Dendritic cell treated with granulocyte-macrophage colony-stimulating factor and Interleukin-4, amounts not matched to agents 40 ng/mL and 50 ng/mL, for 4 days (primary cell): ENCODE data around the gene VPS13A.

ENCODE experiments used
- H3K27ac Mint-ChIP-seq: one replicate; pipeline ENCODE4 v1.8.0; 2022; ENCODE audit warnings: mild to moderate bottlenecking, mixed read lengths
- H3K27me3 Mint-ChIP-seq: one replicate; pipeline ENCODE4 v1.8.0; 2022; ENCODE audit warnings: mild to moderate bottlenecking, mixed read lengths
- H3K36me3 Mint-ChIP-seq: one replicate; pipeline ENCODE4 v1.8.0; 2022; ENCODE audit warnings: low read depth, mixed read lengths
- H3K4me1 Mint-ChIP-seq: one replicate; pipeline ENCODE4 v1.8.0; 2022; ENCODE audit warnings: low read depth, mixed read lengths
- H3K4me3 Mint-ChIP-seq: one replicate; pipeline ENCODE4 v1.8.0; 2022; ENCODE audit warnings: mild to moderate bottlenecking, moderate library complexity, mixed read lengths
- H3K9me3 Mint-ChIP-seq: one replicate; pipeline ENCODE4 v1.8.0; 2022; ENCODE audit warnings: mixed read lengths
- intact Hi-C: fragments of 100-400 bp; cut with micrococcal nuclease; formaldehyde crosslinking; loops from one replicate; pipeline ENCODE4 v1.15.0; 2022

VPS13A gene

GRCh38 chr9:77177143-77177893 is at the start of gene VPS13A:
Gene VPS13A, plus strand, starts transcription at chr9:77177534. Its CDS starts 171 bp downstream, at chr9:77177705.
- intact Hi-C loops = loop anchor here (10.0 kb wide), 1 partner anchor 277 kb away; no protein-coding TSS in a partner anchor
- H3K4me3 Mint-ChIP-seq = peak within 1 kb of the TSS; percentile 81

DNA sequence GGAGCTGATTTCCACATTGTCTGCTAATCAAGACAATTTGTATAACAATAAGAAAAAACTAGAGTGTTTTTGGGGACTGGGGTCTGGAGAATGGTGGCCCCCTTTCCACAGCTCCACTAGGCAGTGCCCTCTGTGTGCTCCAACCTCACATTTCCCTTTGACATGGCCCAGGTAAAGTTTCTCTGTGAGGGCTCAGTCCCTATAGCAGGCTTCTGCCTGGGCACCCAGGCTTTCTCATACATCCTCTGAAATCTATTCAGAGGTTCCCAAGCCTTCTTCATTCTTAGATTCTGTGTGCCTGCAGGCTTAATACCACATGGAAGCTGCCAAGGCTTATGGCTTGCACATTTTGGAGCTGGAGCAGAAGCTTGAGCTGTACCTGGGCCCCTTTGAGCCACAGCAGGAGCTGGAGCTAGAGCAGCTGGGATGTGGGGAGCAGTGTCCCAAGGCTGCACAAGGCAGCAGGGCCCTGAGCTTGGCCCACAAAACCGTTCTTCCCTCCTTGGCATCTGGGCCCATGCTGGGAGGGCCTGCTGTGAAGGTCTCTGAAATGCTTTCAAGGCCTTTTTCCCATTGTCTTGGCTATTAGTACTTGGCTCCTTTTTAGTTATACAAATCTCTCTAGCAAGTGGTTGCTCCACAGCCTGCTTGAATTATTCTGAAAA is 49.1 kb upstream of the VPS13A start:
- no peaks in the 10 kb centered on the region for H3K36me3 Mint-ChIP-seq
- H3K4me3 Mint-ChIP-seq = no peak overlapping the region
- H3K4me1 Mint-ChIP-seq = no peaks in the 10 kb centered on the region
- intact Hi-C loops = no loop called here
- no peak overlapping the region for H3K27ac Mint-ChIP-seq
- no peaks in the 10 kb centered on the region for H3K27me3 Mint-ChIP-seq
- H3K9me3 Mint-ChIP-seq = no peaks in the 10 kb centered on the region

More at GRCh38 chr9:77177143-77177893, at the start of gene VPS13A:
- Mint-ChIP-seq H3K27me3 (peaks cover 15% of the 10 kb centered on the region), H3K9me3 (no peaks in the 10 kb centered on the region), H3K4me1 (peaks cover 11% of the 10 kb centered on the region), H3K36me3 (peaks cover 6% of the 10 kb centered on the region), H3K27ac (peak within 1 kb of the TSS; percentile 81)

DNA sequence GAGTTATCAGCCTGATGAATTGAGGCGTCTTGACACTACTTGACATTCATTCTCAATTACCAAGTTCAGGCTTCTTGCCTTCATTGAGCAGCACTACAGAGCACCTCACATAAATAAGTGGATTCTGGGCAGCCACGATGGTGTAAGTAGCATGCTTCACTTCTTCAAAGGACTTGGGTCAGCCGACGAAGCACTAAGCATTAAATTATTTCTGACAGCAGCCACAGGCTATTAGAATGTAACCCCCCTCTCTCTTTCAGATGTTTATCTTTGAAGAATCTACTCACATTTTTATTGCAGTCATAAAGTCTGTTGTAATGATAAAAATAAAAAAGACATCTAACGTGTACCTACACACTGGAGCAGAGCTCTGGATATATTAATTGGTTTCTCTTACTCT is 45.9 kb upstream of the VPS13A start:
- no peak overlapping the region for H3K27ac Mint-ChIP-seq
- no peaks in the 10 kb centered on the region for H3K36me3 Mint-ChIP-seq
- no peak overlapping the region for H3K4me3 Mint-ChIP-seq
- intact Hi-C loops = no loop called here
- no peaks in the 10 kb centered on the region for H3K4me1 Mint-ChIP-seq
- peaks cover 2% of the 10 kb centered on the region for H3K27me3 Mint-ChIP-seq
- no peaks in the 10 kb centered on the region for H3K9me3 Mint-ChIP-seq

DNA sequence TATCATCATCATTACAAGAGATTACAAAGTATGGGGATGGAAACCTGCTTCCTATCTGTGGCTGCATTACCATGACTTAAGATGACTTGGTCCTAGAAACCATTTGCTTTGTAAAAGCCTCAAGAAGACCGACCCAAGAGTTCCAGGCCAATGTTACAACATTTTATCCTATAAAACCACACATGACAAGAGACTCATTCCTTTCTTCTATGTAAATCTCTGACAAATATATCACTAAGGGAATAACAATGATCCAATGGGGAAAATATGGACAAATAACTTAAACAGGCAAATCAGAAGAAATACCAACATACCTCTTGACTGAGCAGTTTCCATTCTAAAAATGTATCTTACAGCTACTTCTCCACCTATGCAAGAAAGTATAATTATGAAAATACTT is 44.3 kb upstream of the VPS13A start:
- Mint-ChIP-seq H3K9me3 (no peaks in the 10 kb centered on the region), H3K27me3 (peaks cover 2% of the 10 kb centered on the region), H3K27ac (no peak overlapping the region), H3K36me3 (no peaks in the 10 kb centered on the region), H3K4me1 (no peaks in the 10 kb centered on the region), H3K4me3 (no peak overlapping the region)
- intact Hi-C loops = no loop called here

DNA sequence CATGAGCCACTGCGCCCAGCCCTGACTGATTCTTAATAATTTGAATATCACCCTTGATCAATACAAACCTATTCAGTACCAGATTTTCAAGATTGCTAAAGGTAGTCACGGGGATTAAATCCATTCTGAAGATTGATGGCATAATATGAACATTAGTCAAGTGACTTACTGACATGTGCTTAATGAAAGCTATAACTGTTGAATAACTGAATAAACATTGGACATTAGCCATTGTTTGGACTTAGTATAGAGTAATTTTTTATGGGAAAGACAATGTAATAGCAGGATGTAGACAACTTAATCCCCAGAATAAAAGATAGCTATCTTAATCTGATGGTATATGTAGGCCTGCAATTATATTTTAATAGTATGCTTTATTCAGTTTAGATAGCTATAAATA is 35.0 kb upstream of the VPS13A start:
- no peak overlapping the region for H3K27ac Mint-ChIP-seq
- H3K27me3 Mint-ChIP-seq = peaks cover 2% of the 10 kb centered on the region
- no peaks in the 10 kb centered on the region for H3K36me3 Mint-ChIP-seq
- intact Hi-C loops = no loop called here
- no peaks in the 10 kb centered on the region for H3K9me3 Mint-ChIP-seq
- no peak overlapping the region for H3K4me3 Mint-ChIP-seq
- H3K4me1 Mint-ChIP-seq = no peaks in the 10 kb centered on the region

DNA sequence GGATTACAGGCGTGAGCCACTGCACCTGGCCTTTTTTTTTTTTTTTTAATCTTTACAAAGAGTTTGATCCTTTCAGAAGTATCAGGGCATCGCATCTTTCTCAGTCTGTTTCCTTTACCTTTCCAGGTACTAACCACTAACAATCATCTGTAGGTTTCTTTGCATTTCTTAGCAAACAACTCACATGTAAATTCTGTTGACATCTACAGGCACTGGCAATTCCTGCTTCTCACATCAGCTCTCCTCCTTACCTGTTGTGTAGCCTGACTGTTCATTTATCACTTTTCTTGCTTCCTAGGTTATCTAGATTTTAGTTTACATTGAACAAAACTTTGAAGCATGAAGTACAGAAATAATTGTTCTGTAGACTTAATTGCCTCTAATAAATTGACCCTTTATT is 27.5 kb upstream of the VPS13A start:
- Mint-ChIP-seq H3K27ac (no peak overlapping the region), H3K9me3 (no peaks in the 10 kb centered on the region), H3K4me3 (no peak overlapping the region), H3K27me3 (peaks cover 5% of the 10 kb centered on the region), H3K36me3 (no peaks in the 10 kb centered on the region), H3K4me1 (no peaks in the 10 kb centered on the region)
- intact Hi-C loops = loop anchor here (1.0 kb wide), 1 partner anchor 394 kb away; no protein-coding TSS in a partner anchor

DNA sequence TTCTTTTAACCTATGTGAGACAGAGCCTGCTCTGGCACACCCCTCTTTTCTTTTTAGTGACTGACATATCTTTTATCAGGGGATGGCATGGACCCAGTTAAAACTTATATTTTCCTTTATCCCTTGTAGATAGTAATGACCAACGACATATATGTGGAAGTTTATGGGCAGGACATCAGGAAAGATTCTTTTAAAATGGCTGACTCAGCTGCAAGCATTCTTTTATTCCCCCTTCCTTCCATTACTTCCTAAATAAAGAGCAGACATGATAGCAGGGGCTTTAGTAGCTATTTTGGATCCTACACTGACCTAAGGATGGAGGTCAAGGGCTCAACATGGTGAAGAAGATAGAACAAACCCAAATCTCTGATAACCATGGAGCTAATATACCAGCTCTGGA is 25.0 kb upstream of the VPS13A start:
- H3K36me3 Mint-ChIP-seq = no peaks in the 10 kb centered on the region
- intact Hi-C loops = no loop called here
- no peak overlapping the region for H3K27ac Mint-ChIP-seq
- no peak overlapping the region for H3K4me3 Mint-ChIP-seq
- no peaks in the 10 kb centered on the region for H3K9me3 Mint-ChIP-seq
- peaks cover 3% of the 10 kb centered on the region for H3K27me3 Mint-ChIP-seq
- H3K4me1 Mint-ChIP-seq = no peaks in the 10 kb centered on the region

GRCh38 chr9:77156646-77157371 is 20.5 kb upstream of the VPS13A start:
- Mint-ChIP-seq H3K4me3 (no peak overlapping the region), H3K36me3 (no peaks in the 10 kb centered on the region), H3K27ac (no peak overlapping the region), H3K4me1 (no peaks in the 10 kb centered on the region), H3K27me3 (no peaks in the 10 kb centered on the region), H3K9me3 (no peaks in the 10 kb centered on the region)
- intact Hi-C loops = no loop called here

DNA sequence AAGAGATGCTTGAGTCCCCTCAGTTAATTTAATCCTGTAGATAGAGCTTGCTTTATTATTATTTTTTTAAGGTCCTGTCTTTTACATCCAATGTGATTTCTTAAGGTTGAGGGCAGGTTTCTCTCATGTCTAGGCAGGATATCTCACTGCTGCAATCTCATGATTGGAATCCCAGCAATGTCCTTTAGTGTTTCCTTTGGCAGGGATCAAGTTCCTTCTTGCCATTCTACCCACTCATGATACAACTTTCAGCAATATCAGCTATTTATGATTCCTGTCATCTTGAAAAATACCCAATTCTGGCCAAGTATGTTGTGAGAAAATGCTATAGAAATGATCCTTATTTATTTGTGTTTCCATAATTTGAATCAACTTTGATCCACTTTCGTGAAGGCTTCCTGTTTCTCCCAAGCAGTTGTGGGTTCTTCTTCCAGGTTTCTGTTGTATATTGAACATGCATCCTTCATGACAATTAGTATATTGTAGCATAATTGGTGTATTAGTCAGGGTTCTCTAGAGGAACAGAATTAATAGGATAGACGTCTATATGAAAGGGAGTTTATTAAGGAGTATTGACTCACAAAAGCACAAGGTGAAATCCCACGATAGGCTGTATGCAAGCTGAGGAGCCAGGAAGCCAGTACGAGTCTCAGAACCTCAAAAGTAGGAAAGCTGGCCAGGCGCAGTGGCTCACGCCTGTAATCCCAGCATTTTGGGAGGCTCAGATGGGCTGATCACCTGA is 18.4 kb upstream of the VPS13A start:
- no peaks in the 10 kb centered on the region for H3K27me3 Mint-ChIP-seq
- no peaks in the 10 kb centered on the region for H3K36me3 Mint-ChIP-seq
- no peak overlapping the region for H3K27ac Mint-ChIP-seq
- H3K4me3 Mint-ChIP-seq = no peak overlapping the region
- intact Hi-C loops = no loop called here
- H3K9me3 Mint-ChIP-seq = no peaks in the 10 kb centered on the region
- H3K4me1 Mint-ChIP-seq = no peaks in the 10 kb centered on the region

DNA sequence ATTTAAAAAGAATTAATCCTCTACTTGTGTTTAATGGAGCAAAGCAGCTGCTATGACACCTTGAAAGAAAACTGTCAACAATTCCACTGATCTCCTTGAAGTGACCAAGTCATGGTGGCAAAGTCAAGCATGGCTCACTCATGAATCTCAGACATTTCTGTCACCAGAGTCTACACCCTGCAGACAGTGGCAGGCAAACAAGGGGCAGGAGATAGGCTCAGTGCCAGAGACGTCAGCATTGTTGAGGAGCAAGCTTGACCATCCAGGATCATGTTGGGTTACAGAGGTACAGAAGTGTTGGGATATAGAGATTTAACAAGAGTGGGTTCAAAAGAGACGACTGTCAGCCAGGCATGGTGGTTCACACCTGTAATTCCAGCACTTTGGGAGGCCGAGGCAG is 16.1 kb upstream of the VPS13A start:
- H3K27ac Mint-ChIP-seq = no peak overlapping the region
- no peaks in the 10 kb centered on the region for H3K36me3 Mint-ChIP-seq
- no peaks in the 10 kb centered on the region for H3K4me1 Mint-ChIP-seq
- intact Hi-C loops = no loop called here
- no peaks in the 10 kb centered on the region for H3K9me3 Mint-ChIP-seq
- no peaks in the 10 kb centered on the region for H3K27me3 Mint-ChIP-seq
- no peak overlapping the region for H3K4me3 Mint-ChIP-seq

- no peaks in the 10 kb centered on the region for H3K9me3 Mint-ChIP-seq
- no peak overlapping the region for H3K4me3 Mint-ChIP-seq
- no peak overlapping the region for H3K27ac Mint-ChIP-seq
- intact Hi-C loops = no loop called here
- H3K4me1 Mint-ChIP-seq = no peaks in the 10 kb centered on the region
- no peaks in the 10 kb centered on the region for H3K36me3 Mint-ChIP-seq
- no peaks in the 10 kb centered on the region for H3K27me3 Mint-ChIP-seq
Measured at GRCh38 chr9:77161966-77162365, 15.4 kb upstream of the VPS13A start.

GRCh38 chr9:77162366-77162765 is 15.0 kb upstream of the VPS13A start:
- no peaks in the 10 kb centered on the region for H3K36me3 Mint-ChIP-seq
- no peak overlapping the region for H3K4me3 Mint-ChIP-seq
- no peaks in the 10 kb centered on the region for H3K4me1 Mint-ChIP-seq
- intact Hi-C loops = no loop called here
- no peak overlapping the region for H3K27ac Mint-ChIP-seq
- no peaks in the 10 kb centered on the region for H3K9me3 Mint-ChIP-seq
- H3K27me3 Mint-ChIP-seq = no peaks in the 10 kb centered on the region

DNA sequence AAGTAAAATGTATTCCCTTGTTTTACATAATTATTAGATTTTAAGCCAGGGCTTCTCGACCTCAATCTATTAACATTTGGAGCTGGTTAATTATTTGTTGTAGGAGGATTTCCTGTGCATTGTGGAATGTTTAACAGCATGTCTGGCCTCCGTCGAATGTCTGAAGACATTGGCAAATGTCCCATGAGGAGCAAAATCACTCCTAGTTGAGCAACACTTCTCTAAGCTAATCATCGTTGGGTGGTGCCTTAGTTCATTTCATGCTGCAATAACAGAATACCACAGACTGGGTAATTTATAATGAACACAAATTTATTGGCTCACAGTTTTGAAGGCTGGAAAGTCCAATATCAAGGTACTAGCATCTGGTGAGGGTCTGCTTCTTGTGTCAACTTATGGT is 13.4 kb upstream of the VPS13A start:
- Mint-ChIP-seq H3K4me1 (no peaks in the 10 kb centered on the region), H3K4me3 (no peak overlapping the region), H3K9me3 (no peaks in the 10 kb centered on the region), H3K36me3 (no peaks in the 10 kb centered on the region), H3K27me3 (no peaks in the 10 kb centered on the region), H3K27ac (no peak overlapping the region)
- intact Hi-C loops = no loop called here

GRCh38 chr9:77166193-77166592 is 11.1 kb upstream of the VPS13A start:
- intact Hi-C loops = no loop called here
- no peaks in the 10 kb centered on the region for H3K9me3 Mint-ChIP-seq
- no peak overlapping the region for H3K4me3 Mint-ChIP-seq
- no peaks in the 10 kb centered on the region for H3K4me1 Mint-ChIP-seq
- peaks cover 1% of the 10 kb centered on the region for H3K27me3 Mint-ChIP-seq
- no peaks in the 10 kb centered on the region for H3K36me3 Mint-ChIP-seq
- no peak overlapping the region for H3K27ac Mint-ChIP-seq
